LNCAP (cell line): ENCODE data around the gene GDF9.

Source experiments
- CTCF ChIP-seq: fragments of 450-650 bp; IDR thresholded peaks from 2 replicates; pipeline ENCODE4 v1.5.1; 2017; ENCODE audit warnings: mild to moderate bottlenecking

The GDF9 gene

GRCh38 chr5:132872788-132873118 lies 6.5 kb upstream of the GDF9 start:
- TF ChIP-seq CTCF = no peak

- TF ChIP-seq CTCF = no peak
Measured at GRCh38 chr5:132871459-132872284, 5.4 kb upstream of the GDF9 start.

DNA sequence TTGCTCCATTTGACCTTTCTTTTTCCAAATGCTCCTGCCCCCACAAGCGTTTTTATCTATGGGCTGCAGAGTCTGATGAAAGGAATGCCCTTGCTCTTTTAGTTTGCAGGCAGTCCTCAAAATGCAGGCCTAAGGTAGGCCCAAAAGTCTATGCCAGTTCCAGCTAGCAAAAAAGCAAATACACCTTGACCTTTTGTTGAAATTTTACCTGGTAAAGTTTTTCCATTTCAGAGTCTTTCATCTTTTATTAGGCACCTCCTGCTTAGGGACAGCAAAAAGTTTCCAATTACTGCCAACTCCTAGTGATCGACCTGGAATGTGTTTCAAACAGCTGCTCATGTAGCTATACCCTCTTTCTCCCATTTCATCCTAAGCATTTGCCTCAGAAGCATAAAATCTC lies 4.5 kb upstream of the GDF9 start:
- no peak for TF ChIP-seq CTCF

DNA sequence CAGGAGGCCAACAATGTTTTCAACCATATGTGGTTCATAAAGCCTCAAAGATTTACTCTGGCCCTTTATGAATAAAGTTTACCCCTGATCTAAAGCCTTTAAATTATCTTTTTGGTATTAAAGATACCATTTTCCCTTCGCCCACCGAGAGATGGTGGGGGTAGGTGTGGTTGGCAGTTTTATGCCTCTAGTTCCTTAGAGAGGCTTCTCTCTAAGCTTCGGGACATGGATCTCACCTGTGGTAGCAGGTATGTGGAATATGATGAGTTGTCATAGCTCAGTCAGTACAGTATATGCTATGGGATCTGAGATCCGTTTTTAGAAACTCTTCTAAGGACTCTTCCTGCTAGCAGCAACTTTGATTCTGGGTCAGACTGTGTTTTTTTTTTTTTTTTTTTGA lies 2.5 kb upstream of the GDF9 start:
- TF ChIP-seq CTCF = no peak

DNA sequence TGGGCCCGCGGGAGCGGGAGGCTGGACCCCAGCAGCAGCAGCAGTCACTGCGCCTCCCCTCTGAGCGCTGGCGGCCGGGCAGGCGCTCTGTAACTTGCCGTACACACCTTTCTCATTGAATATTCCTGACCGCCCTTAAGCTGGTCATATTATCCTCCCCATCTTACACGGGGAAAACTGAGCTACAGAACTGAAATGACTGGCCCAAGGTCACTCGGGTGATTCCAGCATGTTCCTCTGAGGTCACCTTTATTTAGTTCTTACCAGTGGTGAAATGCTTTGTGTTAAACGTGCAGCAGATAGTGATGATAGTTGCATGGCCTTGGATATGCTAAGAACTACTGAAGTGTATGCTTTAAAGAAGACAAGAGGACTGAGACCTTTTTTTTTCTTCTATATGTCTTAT lies 780 bp upstream of the GDF9 start:
- no peak for TF ChIP-seq CTCF

DNA sequence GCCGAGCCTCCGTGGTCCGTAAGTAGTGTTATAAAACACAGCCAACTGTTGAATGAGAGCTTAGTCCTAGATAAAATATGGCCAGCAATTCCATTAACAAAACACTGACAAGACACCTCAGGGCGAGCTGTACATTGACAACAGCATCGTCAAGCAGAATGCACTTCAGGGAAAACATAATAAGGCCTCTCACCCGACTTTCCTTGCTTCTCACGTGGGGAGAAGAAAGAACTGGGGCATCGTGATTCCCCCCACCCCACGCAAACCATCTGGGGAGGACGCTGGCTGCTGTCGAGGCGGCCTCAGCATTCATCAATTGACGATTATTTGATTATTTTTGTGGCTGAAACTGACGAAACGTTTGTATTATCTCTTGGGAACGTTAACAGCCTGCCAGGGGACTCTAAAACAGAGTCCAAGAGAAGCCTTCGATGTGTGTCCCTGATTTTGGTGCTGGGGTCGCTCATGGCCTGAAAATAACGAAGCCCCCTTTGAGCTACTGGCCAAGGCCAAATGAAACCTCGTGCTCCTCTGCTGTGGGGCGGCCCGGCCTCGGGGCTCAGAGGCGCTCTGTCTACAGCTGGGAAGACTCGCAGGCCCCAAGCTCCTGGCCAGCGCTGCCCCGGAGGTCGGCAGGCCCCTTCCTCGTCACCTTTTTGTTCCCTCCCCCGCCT lies 464 bp downstream of the GDF9 start:
- TF ChIP-seq CTCF = no peak

GRCh38 chr5:132860742-132861141 lies 5.5 kb downstream of the GDF9 start:
- no peak for TF ChIP-seq CTCF
